HK-2 (cell line): ENCODE measurements around the gene IER5L.
"Not testable (repeated sequence)": the region's sequence is repeated elsewhere in the genome, so short reads cannot be mapped to it uniquely, and the experiment has no call there.

Experiments used
- DNase-seq: peaks from one replicate; pipeline ENCODE4 v3.0.0-alpha.2; 2018; ENCODE audit not compliant: unreplicated experiment

IER5L gene

GRCh38 chr9:129178568-129179382 lies 714 bp upstream of the IER5L start:
- DNase-seq, result no peak

GRCh38 chr9:129177443-129177790 lies 644 bp downstream of the IER5L start:
- DNase-seq, result no peak

- peak; percentile 45 for DNase-seq
These were observed 1.2 kb downstream of the IER5L start for GRCh38 chr9:129176701-129177442.

- peak; percentile 89 for DNase-seq
These were observed 2.0 kb downstream of the IER5L start for GRCh38 chr9:129175825-129176633.

DNA sequence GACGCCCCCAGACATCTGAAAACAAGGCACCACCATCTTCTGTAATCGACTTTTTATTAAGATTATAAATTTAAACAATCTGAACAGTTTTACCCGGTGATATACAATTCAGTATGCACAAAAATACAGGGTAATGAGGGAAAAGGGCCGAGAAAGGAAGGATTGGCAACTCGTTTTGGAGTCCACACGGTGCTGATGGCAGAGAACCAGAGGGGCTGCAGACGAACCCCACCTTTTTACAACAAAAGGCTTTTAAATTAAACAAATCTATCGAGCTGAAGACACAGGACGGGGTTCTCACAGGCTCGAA lies 2.6 kb downstream of the IER5L start:
- no peak for DNase-seq

GRCh38 chr9:129174724-129175514 lies 3.1 kb downstream of the IER5L start:
- peak; percentile 88 for DNase-seq

DNA sequence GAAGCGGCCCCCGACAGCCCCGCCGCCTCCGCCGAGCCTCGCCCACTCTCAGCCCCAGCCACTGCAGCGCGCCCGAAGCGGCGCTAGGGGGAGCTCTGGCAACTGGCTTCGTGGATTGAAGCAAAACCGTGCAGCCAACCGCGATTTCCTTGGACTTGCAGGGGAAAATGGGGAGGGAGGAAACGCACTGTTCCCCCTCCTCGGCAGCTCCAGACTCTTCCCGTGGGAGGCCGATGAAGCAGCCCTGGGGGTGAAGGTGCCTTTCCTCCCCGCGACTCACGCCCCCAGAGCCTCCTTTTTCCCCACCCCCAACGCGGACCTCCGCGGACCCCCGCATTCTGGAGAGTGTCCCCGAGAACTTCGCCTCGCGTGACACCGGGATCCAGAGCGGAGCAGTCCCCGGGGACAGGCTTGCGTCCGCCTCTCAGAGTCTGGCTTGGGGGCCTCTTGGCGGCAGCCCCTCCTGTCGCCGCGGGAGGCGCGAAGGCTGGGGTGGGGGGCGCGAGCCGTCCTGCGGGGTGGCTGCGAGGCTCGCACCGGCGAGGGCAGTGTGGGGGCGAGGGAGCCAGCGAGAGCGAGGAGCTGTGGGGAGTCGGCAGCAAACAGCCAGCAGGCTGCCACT lies 3.8 kb downstream of the IER5L start:
- peak; percentile 89 for DNase-seq

- DNase-seq, result no peak
These were observed 4.6 kb downstream of the IER5L start for GRCh38 chr9:129173296-129174101.

DNA sequence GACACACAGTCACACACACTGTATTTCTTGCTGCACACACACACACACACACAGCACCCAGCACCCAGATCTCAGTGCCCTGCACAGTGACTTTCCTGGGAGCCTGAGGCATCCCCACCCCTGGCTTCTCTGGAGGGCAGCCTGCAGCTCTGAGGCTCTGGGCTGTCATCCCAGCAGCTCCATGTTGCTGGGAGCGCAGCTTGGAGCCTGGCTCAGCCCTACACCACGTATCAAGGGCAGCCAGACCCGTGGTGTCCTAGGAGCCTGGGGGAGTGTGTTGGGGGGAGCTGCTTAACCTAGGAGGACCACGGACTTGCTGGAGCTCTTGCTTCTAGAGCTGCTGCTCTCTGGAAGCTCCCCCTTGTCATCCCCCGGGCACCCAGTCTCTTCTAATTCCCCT lies 5.2 kb downstream of the IER5L start:
- no peak for DNase-seq

- no peak for DNase-seq
These were observed 5.9 kb downstream of the IER5L start for GRCh38 chr9:129171993-129172751.

DNA sequence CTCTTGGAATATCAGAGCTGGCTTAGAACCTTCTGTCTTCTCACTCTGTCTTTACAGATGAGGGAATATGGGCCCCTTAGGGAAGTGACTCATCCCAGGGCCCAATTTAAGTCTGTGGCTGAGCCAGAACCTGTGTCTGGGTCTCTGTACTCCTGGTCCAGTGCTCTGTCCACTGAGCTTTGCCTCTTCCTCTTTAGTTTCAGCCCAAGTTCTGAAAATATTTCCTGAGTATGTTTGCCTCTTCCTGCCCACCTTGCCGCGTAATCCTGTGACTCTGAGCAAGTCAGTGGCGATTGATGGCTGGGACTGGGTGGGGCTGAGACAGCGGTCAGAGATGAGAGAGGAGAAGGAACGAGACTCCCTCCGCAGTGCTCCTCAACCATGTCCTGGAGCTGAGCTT lies 7.8 kb downstream of the IER5L start:
- DNase-seq, result no peak

DNA sequence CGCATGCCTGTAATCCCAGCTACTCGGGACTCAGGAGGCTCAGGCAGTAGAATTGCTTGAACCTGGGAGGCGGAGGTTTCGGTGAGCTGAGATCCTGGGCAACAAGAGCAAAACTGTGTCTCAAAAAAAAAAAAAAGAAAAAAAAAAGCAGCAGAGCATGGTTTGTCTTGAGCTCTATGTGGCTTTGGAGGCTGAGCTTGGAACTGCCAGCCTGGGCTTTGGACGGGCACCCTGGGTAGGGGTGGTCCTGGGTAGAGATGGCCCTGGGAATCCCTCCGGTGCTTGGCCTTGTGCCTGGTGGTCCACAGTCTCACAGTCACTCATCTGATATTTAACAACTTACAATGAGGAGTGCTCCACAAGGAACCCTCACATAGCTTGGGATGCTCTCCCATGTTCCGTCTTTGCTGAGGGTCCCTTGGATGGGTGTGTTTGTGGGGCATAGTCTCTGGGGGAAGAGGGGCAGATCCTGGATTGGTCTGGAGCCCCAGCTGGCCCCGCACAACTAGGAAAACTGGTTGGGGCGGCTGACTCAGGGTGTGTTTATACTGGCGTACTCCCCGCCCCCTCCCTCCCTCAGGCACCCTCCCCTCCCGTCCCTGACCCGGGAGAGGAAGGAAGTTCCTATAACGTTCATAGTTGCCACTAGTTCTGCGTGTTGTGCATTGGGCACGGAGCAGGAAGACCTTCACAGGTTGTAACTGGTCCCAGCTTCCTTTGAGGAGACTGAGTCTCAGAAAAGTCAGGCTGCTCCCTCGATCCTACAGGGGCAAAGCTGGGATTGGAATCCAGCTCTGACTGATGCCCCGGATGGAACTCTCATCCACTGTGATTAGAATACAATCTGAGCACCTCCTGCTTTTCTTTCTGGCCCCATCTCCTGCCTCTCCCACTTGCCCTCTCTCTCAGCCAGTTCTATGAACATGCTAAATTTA lies 11.2 kb downstream of the IER5L start:
- DNase-seq, result peak; percentile 76

DNA sequence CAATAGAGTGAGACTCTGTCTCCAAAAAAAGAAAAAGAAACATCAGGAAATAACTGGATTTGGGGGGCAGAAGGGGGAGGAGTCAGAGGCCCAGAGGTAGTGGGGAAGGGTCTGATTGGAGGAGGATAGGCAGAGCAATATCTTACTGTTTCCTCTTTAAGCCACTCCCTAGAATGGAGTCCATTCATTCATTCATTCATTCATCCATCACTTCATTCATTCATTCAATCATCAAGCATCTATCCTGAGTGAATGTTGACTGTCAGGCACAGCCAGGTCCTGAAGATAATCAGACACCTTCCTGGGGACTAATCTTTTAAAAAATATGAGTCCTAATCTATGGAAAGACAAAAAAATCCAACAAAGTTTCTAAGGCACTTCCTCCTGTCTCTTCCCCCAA lies 12.9 kb downstream of the IER5L start:
- no peak for DNase-seq

GRCh38 chr9:129164246-129164930 lies 13.7 kb downstream of the IER5L start:
- no peak for DNase-seq

DNA sequence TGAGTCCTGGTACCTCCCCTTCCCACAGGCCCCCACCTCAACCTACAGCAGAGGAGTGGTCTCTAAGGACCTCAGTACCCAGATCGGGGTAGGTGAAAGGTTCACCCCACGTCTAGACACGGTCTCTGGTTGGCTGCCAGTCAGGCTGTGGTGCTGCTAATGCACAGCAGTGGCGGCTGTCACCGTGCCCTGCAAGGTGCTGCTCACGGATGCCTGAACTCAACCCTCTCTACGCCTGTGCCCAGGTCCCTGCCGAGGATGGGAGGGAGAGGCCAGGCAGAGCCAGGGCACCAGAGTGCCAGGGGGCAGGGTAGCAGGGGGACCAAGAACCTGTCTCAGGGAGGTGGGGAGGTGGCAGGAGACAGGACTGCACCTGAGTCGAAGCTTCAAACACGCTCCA lies 14.3 kb downstream of the IER5L start:
- no peak for DNase-seq

GRCh38 chr9:129163198-129163670 lies 14.8 kb downstream of the IER5L start:
- not testable (repeated sequence) for DNase-seq

DNA sequence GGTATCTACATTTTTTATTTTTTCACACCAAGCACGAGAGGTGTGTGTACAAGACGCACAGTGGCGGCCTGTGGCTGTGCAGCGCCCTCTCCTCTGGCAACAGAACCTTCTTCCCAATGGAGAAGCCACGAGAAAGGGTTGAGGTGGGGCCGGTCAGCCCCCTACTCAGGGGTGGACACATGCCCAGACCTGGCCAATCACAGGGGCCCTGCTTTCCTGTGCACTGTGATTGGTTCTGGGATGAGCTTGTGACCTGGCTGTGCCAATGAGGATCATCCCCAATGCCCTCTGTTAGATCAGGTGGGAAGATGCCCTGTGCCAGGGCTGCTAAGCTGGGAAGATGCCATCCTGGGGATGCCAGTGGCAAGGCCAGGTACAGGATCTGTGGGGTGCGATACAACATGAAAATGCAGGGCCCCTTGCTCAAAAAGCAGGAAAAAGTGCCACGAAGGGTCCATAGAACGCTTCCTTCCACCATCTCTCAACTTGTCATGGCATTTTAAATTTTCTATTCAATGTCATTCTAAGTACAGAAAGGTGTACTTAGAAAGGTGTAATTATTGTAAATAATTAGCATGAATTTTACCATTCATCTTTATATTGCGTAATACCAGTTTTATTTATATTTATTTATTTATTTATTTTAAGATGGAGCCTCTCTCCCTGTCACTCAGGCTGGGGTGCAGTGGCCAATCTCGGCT lies 15.4 kb downstream of the IER5L start:
- DNase-seq, result no peak
